ENCODE data around the gene JPH3.

- no peak for TF ChIP-seq CTCF (IDR thresholded peaks at IDR 0.05 in 8 of 11, conservative IDR thresholded peaks at IDR 0.05 in 3 of 11)
- no peak for TF ChIP-seq POLR2A (IDR thresholded peaks at IDR 0.05)
- no peak for TF ChIP-seq POLR2AphosphoS5 (IDR thresholded peaks at IDR 0.05)
Measured at GRCh38 chr16:87602821-87603683, 744 bp downstream of the JPH3 start.
